ENCODE measurements around the gene RAB10. TPM values are rescaled to one million over a fixed set of nuclear protein-coding genes. Genes with fewer than 3 reads are reported as not detected.

RAB10 gene
- polyA plus RNA-seq, 2 donors, result 190 to 320 TPM

DNA sequence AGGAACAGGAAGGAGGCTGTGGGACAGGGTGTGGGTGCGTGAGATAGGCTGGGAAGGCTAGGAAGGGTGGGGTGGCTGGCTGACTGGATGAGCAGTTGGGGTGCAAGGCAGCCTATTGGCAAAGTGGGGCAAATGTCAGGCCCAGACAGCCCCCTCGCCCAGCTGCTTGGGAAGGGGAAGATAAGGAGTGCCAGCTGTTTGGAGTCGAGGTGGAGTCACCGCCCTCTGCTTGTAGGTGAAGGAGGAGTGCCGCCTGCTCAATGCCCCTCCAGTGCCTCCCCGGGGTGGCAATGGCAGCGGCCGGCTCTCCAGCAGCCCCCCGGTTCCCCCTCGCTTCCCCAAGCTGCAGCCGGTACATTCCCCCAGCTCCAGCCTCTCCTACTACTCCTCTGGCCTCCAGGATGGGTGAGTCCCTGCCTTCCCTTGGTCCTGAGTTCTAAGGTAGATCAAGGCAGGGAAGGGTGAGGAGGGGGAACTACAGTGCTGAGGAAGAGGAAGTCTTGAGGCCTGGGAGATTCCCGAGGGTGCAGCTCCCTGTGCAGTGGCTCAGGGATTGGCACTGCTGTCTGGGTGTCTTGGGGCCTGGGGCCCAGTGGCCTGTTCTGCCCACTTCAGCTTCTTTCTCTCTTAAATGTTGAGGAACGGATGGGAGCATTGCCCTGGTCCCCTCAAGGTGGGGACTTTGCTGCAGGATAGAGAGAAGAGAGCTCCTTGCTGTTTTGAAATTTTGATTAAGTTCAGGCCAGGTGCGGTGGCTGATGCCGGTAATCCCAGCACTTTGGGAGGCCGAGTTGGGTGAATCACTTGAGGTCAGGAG, 152.3 kb downstream of the RAB10 start:
- Histone ChIP-seq H3K27ac (ENCODE audit: low read depth in 2 of 2, low read length in 1 of 2) (no peak overlapping the region), H3K4me1 (ENCODE audit: control insufficient read depth in 2 of 2, insufficient read depth in 2 of 2, low read length in 1 of 2) (peaks cover 3 to 5% of the 10 kb centered on the region in 2 donors), H3K9me3 (ENCODE audit: control insufficient read depth in 2 of 2, insufficient read depth in 1 of 2, low read depth in 1 of 2, low read length in 1 of 2) (no peaks in the 10 kb centered on the region), H3K4me3 (ENCODE audit: low read depth in 1 of 2, low read length in 2 of 2) (no peak overlapping the region), H3K27me3 (ENCODE audit: control insufficient read depth in 1 of 2, insufficient read depth in 2 of 2, low read length in 2 of 2) (no peaks in the 10 kb centered on the region), H3K36me3 (ENCODE audit: control insufficient read depth in 2 of 2, insufficient read depth in 2 of 2, low read length in 1 of 2) (peaks cover 0 to 8% of the 10 kb centered on the region in 2 donors)
- WGBS, 2 donors, result 88 to 90% methylated on average over 16 of the region's 16 CpGs

Other genes with a start within 250 kb of the RAB10 start
- 1 to 10 TPM; 1.9 to 2.7 TPM for gene ASXL2, start 155.6 kb upstream of the RAB10 start, polyA plus RNA-seq
- 1 to 10 TPM in 1 of 2 donors, under 1 TPM in 1; 0.98 to 1.0 TPM for gene KIF3C, start 51.6 kb upstream of the RAB10 start, polyA plus RNA-seq
- under 1 TPM; 0.35 to 0.64 TPM for gene GAREM2, start 139.0 kb downstream of the RAB10 start, polyA plus RNA-seq
- 10 to 100 TPM; 26.4 to 77.1 TPM for gene HADHA, start 210.5 kb downstream of the RAB10 start, polyA plus RNA-seq
- 10 to 100 TPM; 50.0 to 82.4 TPM for gene HADHB, start 210.9 kb downstream of the RAB10 start, polyA plus RNA-seq

Measured in esophagus (tissue), 2 donors.